Measurements from ENCODE around the gene BTBD19. TPM values are rescaled to one million over a fixed set of nuclear protein-coding genes. Genes with fewer than 3 reads are reported as not detected.
"Not testable (repeated sequence)": the region's sequence is repeated elsewhere in the genome, so short reads cannot be mapped to it uniquely, and the experiment has no call there.

Gene BTBD19
- total RNA-seq, 4 donors from 2014 or later = 1.2 to 7.3 (median 4.4) TPM

DNA sequence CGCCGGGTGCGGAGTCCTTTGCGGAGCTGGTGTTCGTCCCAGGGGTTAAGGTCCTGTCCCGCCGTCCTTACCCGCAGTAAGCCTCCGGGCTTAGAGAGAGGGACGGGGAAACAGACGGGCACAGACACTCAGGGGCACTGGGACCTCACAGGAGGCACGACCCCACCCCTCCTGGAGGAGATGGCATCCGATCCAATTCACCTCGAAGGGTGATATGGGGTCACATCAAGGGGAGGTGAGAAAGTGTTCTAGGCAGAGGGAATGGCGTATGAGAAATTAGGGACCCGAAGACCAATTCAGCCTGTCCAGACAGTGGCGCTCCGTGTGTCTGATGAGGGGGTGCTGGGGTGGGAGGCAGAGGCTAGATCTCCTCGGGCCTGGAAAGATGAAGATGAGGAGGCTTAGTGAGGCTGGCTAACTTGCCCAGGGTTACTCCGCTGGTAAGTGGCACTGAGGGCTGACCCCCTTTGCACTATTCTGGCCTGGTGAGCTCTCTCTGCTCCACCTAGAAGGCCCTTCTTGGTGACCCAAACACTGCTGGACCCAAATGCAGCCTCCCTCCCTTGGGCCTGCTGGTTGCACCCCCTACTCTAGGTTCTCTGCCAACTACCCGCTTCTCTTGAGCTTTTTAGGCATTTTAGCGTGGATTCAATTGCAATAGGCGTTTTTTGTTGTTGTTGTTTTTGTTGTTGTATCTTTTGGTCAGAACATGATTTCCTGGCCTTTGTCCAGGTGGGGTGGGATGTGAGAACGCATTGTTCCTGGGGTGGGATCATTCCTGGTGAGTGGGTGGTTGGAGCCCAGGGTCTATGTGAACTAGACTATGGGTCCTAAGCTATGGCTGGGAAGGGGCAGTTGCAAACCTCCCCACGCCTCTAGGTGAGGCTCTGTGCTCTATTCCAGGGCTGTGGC lies 12.3 kb downstream of the BTBD19 start:
- Histone ChIP-seq H3K9me3 (no peaks in the 10 kb centered on the region), H3K27me3 (no peaks in the 10 kb centered on the region), H3K4me3 (peak overlapping the region; percentile 57), H3K27ac (peak overlapping the region; percentile 91), H3K4me1 (peaks cover 26% of the 10 kb centered on the region), H3K36me3 (no peaks in the 10 kb centered on the region)
- TF ChIP-seq POLR2AphosphoS5 (IDR thresholded peaks at IDR 0.05) (no peak), POLR2A (IDR thresholded peaks at IDR 0.05) (no peak), EP300 (IDR thresholded peaks at IDR 0.05) (no peak)
- TF ChIP-seq, protein P1, sequence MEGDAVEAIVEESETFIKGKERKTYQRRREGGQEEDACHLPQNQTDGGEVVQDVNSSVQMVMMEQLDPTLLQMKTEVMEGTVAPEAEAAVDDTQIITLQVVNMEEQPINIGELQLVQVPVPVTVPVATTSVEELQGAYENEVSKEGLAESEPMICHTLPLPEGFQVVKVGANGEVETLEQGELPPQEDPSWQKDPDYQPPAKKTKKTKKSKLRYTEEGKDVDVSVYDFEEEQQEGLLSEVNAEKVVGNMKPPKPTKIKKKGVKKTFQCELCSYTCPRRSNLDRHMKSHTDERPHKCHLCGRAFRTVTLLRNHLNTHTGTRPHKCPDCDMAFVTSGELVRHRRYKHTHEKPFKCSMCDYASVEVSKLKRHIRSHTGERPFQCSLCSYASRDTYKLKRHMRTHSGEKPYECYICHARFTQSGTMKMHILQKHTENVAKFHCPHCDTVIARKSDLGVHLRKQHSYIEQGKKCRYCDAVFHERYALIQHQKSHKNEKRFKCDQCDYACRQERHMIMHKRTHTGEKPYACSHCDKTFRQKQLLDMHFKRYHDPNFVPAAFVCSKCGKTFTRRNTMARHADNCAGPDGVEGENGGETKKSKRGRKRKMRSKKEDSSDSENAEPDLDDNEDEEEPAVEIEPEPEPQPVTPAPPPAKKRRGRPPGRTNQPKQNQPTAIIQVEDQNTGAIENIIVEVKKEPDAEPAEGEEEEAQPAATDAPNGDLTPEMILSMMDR (IDR thresholded peaks at IDR 0.05) = no peak
- 43% methylated on average over 16 of the region's 25 CpGs for WGBS
- peak in 1 of 2 donors; percentile 74 for DNase-seq (ENCODE audit: low spot score in 2 of 2)

GRCh38 chr1:44821240-44821715 lies 13.0 kb downstream of the BTBD19 start:
- no peak for DNase-seq (ENCODE audit: low spot score in 2 of 2)
- no peak overlapping the region for H3K4me3 ChIP-seq
- 87% methylated on average over 9 of the region's 9 CpGs for WGBS
- peaks cover 22% of the 10 kb centered on the region for H3K4me1 ChIP-seq
- no peaks in the 10 kb centered on the region for H3K36me3 ChIP-seq
- TF ChIP-seq EP300 (IDR thresholded peaks at IDR 0.05) (no peak), POLR2AphosphoS5 (IDR thresholded peaks at IDR 0.05) (no peak), POLR2A (IDR thresholded peaks at IDR 0.05) (no peak)
- TF ChIP-seq, protein P1 (IDR thresholded peaks at IDR 0.05) = no peak
- no peaks in the 10 kb centered on the region for H3K9me3 ChIP-seq
- H3K27me3 ChIP-seq = no peaks in the 10 kb centered on the region
- H3K27ac ChIP-seq = peak overlapping the region; percentile 91

DNA sequence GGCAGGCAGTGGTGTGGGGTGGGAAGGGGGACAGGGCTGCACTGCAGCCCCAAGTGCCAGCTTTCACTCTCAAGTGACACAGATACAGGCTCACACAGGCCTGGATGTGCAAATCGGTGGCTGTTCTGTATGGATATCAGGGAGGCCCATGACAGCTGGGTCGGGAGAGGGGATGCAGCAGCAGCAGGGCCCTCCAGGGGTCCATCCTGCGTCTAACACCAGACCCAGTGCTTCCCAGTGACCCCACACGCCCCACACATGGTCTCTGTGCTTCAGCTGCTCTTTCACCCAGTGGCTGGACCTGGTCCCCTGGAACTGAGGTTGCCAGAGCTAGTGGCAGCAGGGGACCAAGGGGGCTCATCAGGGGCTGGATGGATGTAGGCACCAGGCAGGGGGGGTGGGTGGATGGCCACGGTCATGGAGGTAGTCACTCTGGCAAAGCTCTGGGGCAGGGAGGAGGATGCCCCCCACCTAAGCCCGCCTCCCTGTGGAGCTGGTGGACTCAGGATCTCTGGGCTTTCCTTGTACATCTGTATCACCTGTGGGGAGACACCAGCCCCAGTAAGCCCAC lies 13.9 kb downstream of the BTBD19 start:
- no peak overlapping the region for H3K27ac ChIP-seq
- peaks cover 22% of the 10 kb centered on the region for H3K4me1 ChIP-seq
- no peak overlapping the region for H3K4me3 ChIP-seq
- DNase-seq (ENCODE audit: low spot score in 2 of 2) = no peak
- H3K9me3 ChIP-seq = no peaks in the 10 kb centered on the region
- WGBS = 57% methylated on average over 2 of the region's 6 CpGs
- TF ChIP-seq EP300 (IDR thresholded peaks at IDR 0.05) (no peak), POLR2A (IDR thresholded peaks at IDR 0.05) (no peak), POLR2AphosphoS5 (IDR thresholded peaks at IDR 0.05) (no peak)
- TF ChIP-seq, protein P1 (IDR thresholded peaks at IDR 0.05) = no peak
- H3K36me3 ChIP-seq = no peaks in the 10 kb centered on the region
- H3K27me3 ChIP-seq = no peaks in the 10 kb centered on the region

DNA sequence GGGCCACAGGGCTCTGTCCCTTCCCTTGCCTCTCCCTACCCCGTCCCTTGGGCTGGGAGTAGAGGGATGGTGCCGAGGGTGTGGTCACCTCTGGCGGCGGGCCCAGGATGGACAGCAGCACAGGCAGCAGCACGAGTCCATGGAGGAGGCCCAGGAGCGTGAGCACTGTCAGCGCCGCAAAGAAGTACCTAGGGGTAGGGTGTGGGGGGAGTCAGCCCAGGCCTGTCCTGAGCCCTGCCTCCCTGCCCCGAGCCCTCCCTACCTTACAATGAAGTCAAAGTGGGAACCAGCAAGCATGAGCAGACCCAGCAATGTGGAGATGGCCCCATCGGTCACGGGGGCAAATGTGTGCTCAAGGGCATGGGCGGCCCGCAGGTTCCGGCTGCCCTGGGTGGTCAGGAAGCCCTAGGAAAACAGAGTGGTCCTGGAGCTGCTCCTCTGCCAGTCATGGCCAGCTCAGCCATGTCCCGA lies 14.7 kb downstream of the BTBD19 start:
- 77% methylated on average over 7 of the region's 15 CpGs for WGBS
- peaks cover 19% of the 10 kb centered on the region for H3K4me1 ChIP-seq

DNA sequence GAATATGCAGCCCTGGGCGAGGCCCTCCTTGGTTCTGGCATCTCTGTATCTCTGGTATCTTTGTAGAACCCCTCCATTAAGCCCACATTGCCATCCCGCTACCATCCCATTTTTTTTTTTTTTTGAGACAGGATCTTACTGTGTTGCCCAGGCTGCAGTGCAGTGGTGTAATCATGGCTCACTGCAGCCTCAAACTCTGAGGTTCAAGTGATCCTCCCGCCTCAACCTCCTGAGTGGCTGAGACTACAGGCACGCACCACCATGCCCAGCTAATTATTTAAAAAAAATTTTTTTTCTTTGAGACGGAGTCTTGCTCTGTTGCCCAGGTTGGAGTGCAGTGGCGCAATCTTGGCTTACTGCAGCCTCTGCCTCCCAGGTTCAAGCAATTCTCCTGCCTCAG lies 16.1 kb downstream of the BTBD19 start:
- not testable (repeated sequence) for DNase-seq (ENCODE audit: low spot score in 2 of 2); H3K27ac ChIP-seq; H3K9me3 ChIP-seq; H3K27me3 ChIP-seq; H3K36me3 ChIP-seq; H3K4me3 ChIP-seq
- peaks cover 10% of the 10 kb centered on the region for H3K4me1 ChIP-seq
- 92% methylated on average over 6 of the region's 6 CpGs for WGBS

More for the DNA sequence above, 14.7 kb downstream of the BTBD19 start:
- Histone ChIP-seq H3K27ac (no peak overlapping the region), H3K36me3 (no peaks in the 10 kb centered on the region), H3K4me3 (no peak overlapping the region), H3K9me3 (no peaks in the 10 kb centered on the region), H3K27me3 (no peaks in the 10 kb centered on the region)
- TF ChIP-seq POLR2A (IDR thresholded peaks at IDR 0.05) (no peak), EP300 (IDR thresholded peaks at IDR 0.05) (no peak), POLR2AphosphoS5 (IDR thresholded peaks at IDR 0.05) (no peak)
- TF ChIP-seq, protein P1 (IDR thresholded peaks at IDR 0.05) = no peak
- DNase-seq (ENCODE audit: low spot score in 2 of 2) = no peak
